Osteoblast (primary cell): ENCODE results near the gene MRC1. TPM values are rescaled to one million over a fixed set of nuclear protein-coding genes. Genes with fewer than 3 reads are reported as not detected.

ENCODE experiments used
- DNase-seq: peaks from one replicate; pipeline ENCODE4 v3.0.0; 2011; ENCODE audit warnings: low spot score, mixed read lengths; ENCODE audit not compliant: insufficient read length; ENCODE audit errors: missing footprints
- H2AFZ ChIP-seq: 2 replicates; pipeline ENCODE4 v1.6.0; 2011; ENCODE audit warnings: mild to moderate bottlenecking, low read length
- H3K27ac ChIP-seq: 2 replicates; pipeline ENCODE4 v1.5.1; 2011; ENCODE audit warnings: mild to moderate bottlenecking, low read depth, low read length, moderate library complexity
- H3K27me3 ChIP-seq: 2 replicates; pipeline ENCODE4 v1.6.0; 2012; ENCODE audit warnings: mild to moderate bottlenecking, control low read depth, inconsistent platforms, low read length, moderate library complexity; ENCODE audit not compliant: insufficient read depth
- H3K36me3 ChIP-seq: 2 replicates; pipeline ENCODE4 v1.5.1; 2011; ENCODE audit warnings: mild to moderate bottlenecking, low read length, control low read depth, moderate library complexity; ENCODE audit not compliant: insufficient read depth
- H3K4me1 ChIP-seq: 2 replicates; pipeline ENCODE4 v1.5.1; 2011; ENCODE audit warnings: mild to moderate bottlenecking, low read length, control low read depth, moderate library complexity; ENCODE audit not compliant: insufficient read depth
- H3K4me2 ChIP-seq: 2 replicates; pipeline ENCODE4 v1.6.0; 2011; ENCODE audit warnings: mild to moderate bottlenecking, low read length; ENCODE audit not compliant: insufficient read depth
- H3K4me3 ChIP-seq: fragments of 200-600 bp; sonication (generic); 3 replicates; pipeline ENCODE4 v1.5.1; 2012; ENCODE audit warnings: mild to moderate bottlenecking, low read length, inconsistent platforms; ENCODE audit not compliant: insufficient read depth
- H3K79me2 ChIP-seq: 2 replicates; pipeline ENCODE4 v1.6.0; 2012; ENCODE audit warnings: mild to moderate bottlenecking, low read length, control low read depth, inconsistent platforms; ENCODE audit not compliant: insufficient read depth
- H3K9me3 ChIP-seq: 2 replicates; pipeline ENCODE4 v1.5.1; 2011; ENCODE audit warnings: low read depth, low read length, control low read depth
- H4K20me1 ChIP-seq: 2 replicates; pipeline ENCODE4 v1.6.0; 2012; ENCODE audit warnings: mild to moderate bottlenecking, low read length, control low read depth; ENCODE audit not compliant: insufficient read depth
- total RNA-seq: library from RNA; depleted of rRNA; stranded (reverse); fragments of >200 nt; gene quantifications from 2 replicates; pipeline ENCODE4 v1.2.3, GENCODE V29; 2012
- TF ChIP-seq, protein P1 (sequence below): IDR thresholded peaks from 2 replicates; pipeline ENCODE4 v1.5.1; 2011; ENCODE audit warnings: mild to moderate bottlenecking, low read depth, low read length, moderate library complexity; ENCODE audit errors: extremely low read depth

The MRC1 gene
- total RNA-seq, 1 donor = 0.36 TPM

DNA sequence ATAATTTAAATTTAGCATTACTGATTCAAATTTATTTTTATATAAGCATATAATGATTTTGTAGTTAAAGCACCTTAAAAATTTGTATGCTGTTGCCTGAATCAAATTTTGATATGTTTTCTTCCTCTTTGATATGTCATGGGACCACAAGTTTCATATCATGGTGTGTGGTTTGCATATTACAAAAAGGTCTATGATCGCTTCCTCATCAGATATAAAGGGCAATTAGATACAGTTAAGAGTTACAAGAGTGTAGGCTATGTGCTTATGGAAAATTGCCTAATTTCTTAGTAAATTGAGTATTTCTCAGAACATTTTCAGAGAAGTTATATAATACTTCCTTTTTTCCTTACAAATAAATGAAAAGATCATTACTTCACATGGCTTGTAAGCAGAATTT, 22.2 kb downstream of the MRC1 start:
- no peak overlapping the region for H2AFZ ChIP-seq
- no peak overlapping the region for H3K4me3 ChIP-seq
- no peaks in the 10 kb centered on the region for H3K36me3 ChIP-seq
- TF ChIP-seq, protein P1, sequence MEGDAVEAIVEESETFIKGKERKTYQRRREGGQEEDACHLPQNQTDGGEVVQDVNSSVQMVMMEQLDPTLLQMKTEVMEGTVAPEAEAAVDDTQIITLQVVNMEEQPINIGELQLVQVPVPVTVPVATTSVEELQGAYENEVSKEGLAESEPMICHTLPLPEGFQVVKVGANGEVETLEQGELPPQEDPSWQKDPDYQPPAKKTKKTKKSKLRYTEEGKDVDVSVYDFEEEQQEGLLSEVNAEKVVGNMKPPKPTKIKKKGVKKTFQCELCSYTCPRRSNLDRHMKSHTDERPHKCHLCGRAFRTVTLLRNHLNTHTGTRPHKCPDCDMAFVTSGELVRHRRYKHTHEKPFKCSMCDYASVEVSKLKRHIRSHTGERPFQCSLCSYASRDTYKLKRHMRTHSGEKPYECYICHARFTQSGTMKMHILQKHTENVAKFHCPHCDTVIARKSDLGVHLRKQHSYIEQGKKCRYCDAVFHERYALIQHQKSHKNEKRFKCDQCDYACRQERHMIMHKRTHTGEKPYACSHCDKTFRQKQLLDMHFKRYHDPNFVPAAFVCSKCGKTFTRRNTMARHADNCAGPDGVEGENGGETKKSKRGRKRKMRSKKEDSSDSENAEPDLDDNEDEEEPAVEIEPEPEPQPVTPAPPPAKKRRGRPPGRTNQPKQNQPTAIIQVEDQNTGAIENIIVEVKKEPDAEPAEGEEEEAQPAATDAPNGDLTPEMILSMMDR = no peak
- no peaks in the 10 kb centered on the region for H3K79me2 ChIP-seq
- DNase-seq = no peak
- H3K4me2 ChIP-seq = no peak overlapping the region
- no peak overlapping the region for H3K27ac ChIP-seq
- no peaks in the 10 kb centered on the region for H4K20me1 ChIP-seq
- H3K9me3 ChIP-seq = no peaks in the 10 kb centered on the region
- H3K4me1 ChIP-seq = peaks cover 14% of the 10 kb centered on the region
- no peaks in the 10 kb centered on the region for H3K27me3 ChIP-seq

DNA sequence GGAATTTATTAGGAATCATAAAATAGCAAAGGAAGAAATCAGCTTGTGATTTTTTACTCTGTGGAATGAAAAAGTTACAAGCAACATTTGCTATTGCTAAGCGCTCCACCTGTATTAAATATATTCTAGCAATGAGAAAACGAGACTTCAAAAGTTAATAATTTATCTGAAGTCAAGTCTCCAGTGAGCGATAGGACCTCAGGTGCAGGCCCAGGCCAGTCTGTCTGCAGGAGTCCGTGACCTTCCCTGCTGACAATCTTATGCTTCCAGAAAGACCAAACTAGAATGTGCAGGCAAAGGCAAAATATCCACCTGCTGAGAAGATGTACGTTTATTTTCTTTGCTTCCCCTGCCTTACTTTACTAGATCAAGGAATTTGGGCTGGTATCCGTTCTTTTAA, 22.7 kb downstream of the MRC1 start:
- H3K4me2 ChIP-seq = no peak overlapping the region
- no peak overlapping the region for H3K4me3 ChIP-seq
- no peaks in the 10 kb centered on the region for H3K9me3 ChIP-seq
- H2AFZ ChIP-seq = no peak overlapping the region
- no peaks in the 10 kb centered on the region for H3K27me3 ChIP-seq
- H3K4me1 ChIP-seq = peaks cover 19% of the 10 kb centered on the region
- H3K36me3 ChIP-seq = no peaks in the 10 kb centered on the region
- H3K79me2 ChIP-seq = no peaks in the 10 kb centered on the region
- H4K20me1 ChIP-seq = no peaks in the 10 kb centered on the region
- TF ChIP-seq, protein P1 = no peak
- peak; percentile 25 for DNase-seq
- H3K27ac ChIP-seq = no peak overlapping the region

DNA sequence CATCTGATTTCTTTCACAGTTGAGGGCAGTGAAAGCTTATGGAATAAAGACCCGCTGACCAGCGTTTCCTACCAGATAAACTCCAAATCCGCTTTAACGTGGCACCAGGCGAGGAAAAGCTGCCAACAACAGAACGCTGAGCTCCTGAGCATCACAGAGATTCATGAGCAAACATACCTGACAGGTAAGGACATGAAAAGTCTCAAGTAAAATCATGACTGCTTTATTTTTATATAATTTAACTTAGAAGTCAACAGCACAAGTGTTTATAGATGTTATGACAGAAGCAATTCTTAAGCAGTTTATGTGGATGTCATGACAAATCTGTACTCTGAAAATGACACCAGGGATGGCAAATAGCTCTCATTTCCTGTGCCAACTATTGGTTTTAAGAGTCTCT, 24.5 kb downstream of the MRC1 start:
- no peaks in the 10 kb centered on the region for H4K20me1 ChIP-seq
- no peak overlapping the region for H2AFZ ChIP-seq
- no peaks in the 10 kb centered on the region for H3K79me2 ChIP-seq
- H3K36me3 ChIP-seq = no peaks in the 10 kb centered on the region
- H3K4me2 ChIP-seq = no peak overlapping the region
- no peak for DNase-seq
- no peaks in the 10 kb centered on the region for H3K9me3 ChIP-seq
- TF ChIP-seq, protein P1 = no peak
- no peaks in the 10 kb centered on the region for H3K27me3 ChIP-seq
- peaks cover 22% of the 10 kb centered on the region for H3K4me1 ChIP-seq
- H3K4me3 ChIP-seq = no peak overlapping the region
- H3K27ac ChIP-seq = no peak overlapping the region

DNA sequence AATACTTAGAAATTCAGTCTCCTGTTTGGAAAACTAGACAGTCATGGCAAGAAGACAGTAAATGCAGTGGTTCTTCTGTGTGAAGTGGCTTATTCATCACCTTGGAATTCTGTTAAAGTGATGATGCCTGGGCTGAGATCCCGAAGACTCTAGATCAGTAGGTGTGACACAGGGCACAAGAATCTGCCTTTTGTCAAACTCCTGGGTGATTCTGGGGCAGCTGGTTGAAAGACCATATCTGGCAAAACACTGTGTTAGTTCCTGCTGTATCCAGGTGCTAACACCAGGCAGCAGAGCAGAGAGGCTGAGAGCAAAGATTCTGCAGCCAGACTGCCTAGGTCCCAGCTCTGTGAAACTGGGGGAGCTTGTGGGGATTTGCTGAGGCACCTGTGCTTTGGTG, 26.5 kb downstream of the MRC1 start:
- Histone ChIP-seq H3K4me2 (peak overlapping the region; percentile 54), H4K20me1 (no peaks in the 10 kb centered on the region), H3K9me3 (no peaks in the 10 kb centered on the region), H3K36me3 (no peaks in the 10 kb centered on the region), H3K27me3 (no peaks in the 10 kb centered on the region), H3K4me1 (peaks cover 22% of the 10 kb centered on the region), H3K79me2 (no peaks in the 10 kb centered on the region), H3K4me3 (no peak overlapping the region), H2AFZ (no peak overlapping the region), H3K27ac (peak overlapping the region; percentile 40)
- peak; percentile 89 for DNase-seq
- TF ChIP-seq, protein P1 = no peak
